SK-N-SH treated with all-trans-retinoic acid at 6 μM for 48 hours (cell line): ENCODE data around the gene KRT6B.

Source experiments
- ARNTL ChIP-seq: fragments of 450-650 bp; formaldehyde crosslinking; IDR thresholded peaks from 2 replicates; pipeline ENCODE4 v1.5.0; 2020; ENCODE audit warnings: low read depth, mild to moderate bottlenecking, moderate library complexity, borderline replicate concordance
- CSDC2 ChIP-seq: fragments of 250-450 bp; sonication (Bioruptor Pico); IDR thresholded peaks from 2 replicates; pipeline ENCODE4 v1.5.0; 2020; ENCODE audit warnings: mild to moderate bottlenecking, moderate library complexity
- ISL1 ChIP-seq: fragments of 250-450 bp; sonication (Bioruptor Pico); IDR thresholded peaks from 2 replicates; pipeline ENCODE4 v2.1.2; 2022; ENCODE audit warnings: mild to moderate bottlenecking, moderate library complexity
- OSR1 ChIP-seq: fragments of 250-450 bp; sonication (Bioruptor Pico); IDR thresholded peaks from 2 replicates; pipeline ENCODE4 v1.8.0; 2022; ENCODE audit warnings: moderate library complexity, mild to moderate bottlenecking, inconsistent platforms
- PATZ1 ChIP-seq: fragments of 250-450 bp; sonication (Bioruptor Pico); IDR thresholded peaks from 2 replicates; pipeline ENCODE4 v1.8.0; 2020; ENCODE audit warnings: mild to moderate bottlenecking, moderate library complexity, borderline replicate concordance
- POU6F1 ChIP-seq: fragments of 250-450 bp; sonication (Bioruptor Pico); IDR thresholded peaks from 2 replicates; pipeline ENCODE4 v1.8.0; 2021; ENCODE audit warnings: low read depth, mild to moderate bottlenecking, moderate library complexity, borderline replicate concordance
- RARB ChIP-seq: fragments of 250-450 bp; sonication (Bioruptor Pico); IDR thresholded peaks from 2 replicates; pipeline ENCODE4 v1.8.0; 2021; ENCODE audit warnings: mild to moderate bottlenecking, moderate library complexity
- TCF4 ChIP-seq: fragments of 250-450 bp; sonication (Bioruptor Pico); IDR thresholded peaks from 2 replicates; pipeline ENCODE4 v1.8.0; 2021; ENCODE audit warnings: mild to moderate bottlenecking, moderate library complexity, borderline replicate concordance
- TSHZ2 ChIP-seq: fragments of 250-450 bp; sonication (Bioruptor Pico); IDR thresholded peaks from 2 replicates; pipeline ENCODE4 v1.5.0; 2020; ENCODE audit warnings: mild to moderate bottlenecking, moderate library complexity
- ZC3H10 ChIP-seq: fragments of 250-450 bp; sonication (Bioruptor Pico); IDR thresholded peaks from 2 replicates; pipeline ENCODE4 v1.5.1; 2021; ENCODE audit warnings: mild to moderate bottlenecking, moderate library complexity
- ZFP30 ChIP-seq: fragments of 450-650 bp; formaldehyde crosslinking; IDR thresholded peaks from 2 replicates; pipeline ENCODE4 v1.5.0; 2022; ENCODE audit warnings: mild to moderate bottlenecking, moderate library complexity
- ZNF565 ChIP-seq: fragments of 450-650 bp; formaldehyde crosslinking; conservative IDR thresholded peaks from 2 replicates; pipeline ENCODE4 v1.5.0; 2020; ENCODE audit warnings: low read depth, mild to moderate bottlenecking, moderate library complexity
- ZNF8 ChIP-seq: fragments of 450-650 bp; formaldehyde crosslinking; IDR thresholded peaks from 2 replicates; pipeline ENCODE4 v1.5.0; 2020; ENCODE audit warnings: mild to moderate bottlenecking, moderate library complexity
- TF ChIP-seq, protein P1 (sequence below): fragments of 250-450 bp; sonication (Bioruptor Pico); IDR thresholded peaks from 2 replicates; pipeline ENCODE4 v1.5.1; 2020; ENCODE audit warnings: low read depth, mild to moderate bottlenecking, moderate library complexity

GRCh38 chr12:52433501-52434080 is 18.4 kb downstream of the KRT6B start:
- TF ChIP-seq, protein P1, sequence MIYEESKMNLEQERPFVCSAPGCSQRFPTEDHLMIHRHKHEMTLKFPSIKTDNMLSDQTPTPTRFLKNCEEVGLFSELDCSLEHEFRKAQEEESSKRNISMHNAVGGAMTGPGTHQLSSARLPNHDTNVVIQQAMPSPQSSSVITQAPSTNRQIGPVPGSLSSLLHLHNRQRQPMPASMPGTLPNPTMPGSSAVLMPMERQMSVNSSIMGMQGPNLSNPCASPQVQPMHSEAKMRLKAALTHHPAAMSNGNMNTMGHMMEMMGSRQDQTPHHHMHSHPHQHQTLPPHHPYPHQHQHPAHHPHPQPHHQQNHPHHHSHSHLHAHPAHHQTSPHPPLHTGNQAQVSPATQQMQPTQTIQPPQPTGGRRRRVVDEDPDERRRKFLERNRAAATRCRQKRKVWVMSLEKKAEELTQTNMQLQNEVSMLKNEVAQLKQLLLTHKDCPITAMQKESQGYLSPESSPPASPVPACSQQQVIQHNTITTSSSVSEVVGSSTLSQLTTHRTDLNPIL = no peak
- TF ChIP-seq PATZ1 (CRISPR knock-in tag) = no peak
- TF ChIP-seq ISL1 = no peak
- no peak for TF ChIP-seq POU6F1
- no peak for TF ChIP-seq RARB (CRISPR knock-in tag)
- TF ChIP-seq ZFP30 (CRISPR knock-in tag) = no peak
- TF ChIP-seq ZC3H10 (CRISPR knock-in tag) = no peak
- TF ChIP-seq TCF4 (CRISPR knock-in tag) = no peak
- no peak for TF ChIP-seq ZNF565 (CRISPR knock-in tag)
- TF ChIP-seq ARNTL = no peak
- TF ChIP-seq OSR1 = no peak
- TF ChIP-seq CSDC2 (CRISPR knock-in tag) = no peak
- no peak for TF ChIP-seq TSHZ2
- no peak for TF ChIP-seq ZNF8 (CRISPR knock-in tag)
